HFFc6 (cell line): ENCODE results near the gene COX14. TPM values are rescaled to one million over a fixed set of nuclear protein-coding genes. Genes with fewer than 3 reads are reported as not detected.

Experiments used
- DNase-seq: peaks from one replicate; pipeline ENCODE4 v3.0.0-alpha.2; 2018
- H3K27ac Mint-ChIP-seq: 2 replicates; pipeline ENCODE4 v1.8.0; 2020; ENCODE audit warnings: mild to moderate bottlenecking, mixed read lengths
- H3K27me3 Mint-ChIP-seq: 2 replicates; pipeline ENCODE4 v1.8.0; 2021; ENCODE audit warnings: mild to moderate bottlenecking, moderate library complexity, mixed read lengths; ENCODE audit not compliant: insufficient read depth
- H3K36me3 Mint-ChIP-seq: 2 replicates; pipeline ENCODE4 v1.8.0; 2021; ENCODE audit warnings: low read depth, mixed read lengths
- H3K4me1 Mint-ChIP-seq: 2 replicates; pipeline ENCODE4 v1.8.0; 2020; ENCODE audit warnings: low read depth, mixed read lengths
- H3K4me3 Mint-ChIP-seq: 2 replicates; pipeline ENCODE4 v1.8.0; 2020; ENCODE audit warnings: mild to moderate bottlenecking, moderate library complexity, mixed read lengths
- H3K9me3 Mint-ChIP-seq: 2 replicates; pipeline ENCODE4 v1.8.0; 2020; ENCODE audit warnings: mild to moderate bottlenecking, mixed read lengths
- CTCF ChIP-seq: fragments of 200-600 bp; sonication (generic); IDR thresholded peaks from 2 replicates; pipeline ENCODE4 v1.5.0; 2021; ENCODE audit warnings: antibody characterized with exemption, mild to moderate bottlenecking
- total RNA-seq, 6 experiments: library from RNA; stranded (reverse); fragmentation: NEBNext Ultra II Directional; extraction: Animal tissue kit (Norgen Biotek cat#: 25700); gene quantifications; 2 replicates in 1 of 6; 3 replicates in 5 of 6; pipeline ENCODE4 v1.2.3, GENCODE V29; 2021

The COX14 gene
- total RNA-seq, 6 experiments from 2014 or later = 44.4 to 77.8 (median 53.4) TPM

GRCh38 chr12:50120521-50120920 lies 8.5 kb downstream of the COX14 start:
- no peak for DNase-seq
- Mint-ChIP-seq H3K4me3 (no peak overlapping the region), H3K36me3 (peaks cover 33% of the 10 kb centered on the region), H3K4me1 (no peaks in the 10 kb centered on the region), H3K27me3 (peaks cover 5% of the 10 kb centered on the region), H3K9me3 (no peaks in the 10 kb centered on the region), H3K27ac (no peak overlapping the region)
- TF ChIP-seq CTCF = no peak

DNA sequence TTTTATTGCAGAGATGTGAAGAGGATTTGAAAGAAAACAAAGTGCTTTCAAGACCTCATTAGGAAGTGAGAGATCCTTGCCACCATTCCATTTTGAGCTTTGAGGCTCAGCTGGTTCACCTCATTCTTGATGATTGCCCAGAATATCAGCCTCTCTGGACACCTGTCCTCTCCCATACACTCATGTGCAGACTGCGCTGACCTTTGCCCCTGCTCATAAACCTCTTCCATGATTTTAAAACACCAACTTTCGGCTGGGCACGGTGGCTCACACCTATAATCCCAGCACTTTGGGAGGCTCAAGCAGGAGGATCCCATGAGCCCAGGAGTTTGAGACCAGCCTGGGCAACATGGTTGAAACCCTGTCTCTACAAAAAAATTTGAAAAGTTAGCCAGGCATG lies 8.9 kb downstream of the COX14 start:
- H3K27me3 Mint-ChIP-seq = peaks cover 4% of the 10 kb centered on the region
- H3K9me3 Mint-ChIP-seq = no peaks in the 10 kb centered on the region
- no peaks in the 10 kb centered on the region for H3K4me1 Mint-ChIP-seq
- H3K36me3 Mint-ChIP-seq = peaks cover 29% of the 10 kb centered on the region
- no peak overlapping the region for H3K4me3 Mint-ChIP-seq
- no peak for DNase-seq
- TF ChIP-seq CTCF = no peak
- H3K27ac Mint-ChIP-seq = no peak overlapping the region

- no peaks in the 10 kb centered on the region for H3K4me1 Mint-ChIP-seq
- no peak overlapping the region for H3K4me3 Mint-ChIP-seq
- no peaks in the 10 kb centered on the region for H3K9me3 Mint-ChIP-seq
- no peak overlapping the region for H3K27ac Mint-ChIP-seq
- peaks cover 27% of the 10 kb centered on the region for H3K36me3 Mint-ChIP-seq
- no peak for DNase-seq
- H3K27me3 Mint-ChIP-seq = peaks cover 2% of the 10 kb centered on the region; the same call in 1 of the 2 replicates
- no peak for TF ChIP-seq CTCF
Measured at GRCh38 chr12:50121641-50122040, 9.6 kb downstream of the COX14 start.

- no peak overlapping the region for H3K27ac Mint-ChIP-seq
- H3K4me1 Mint-ChIP-seq = no peaks in the 10 kb centered on the region
- DNase-seq = no peak
- no peak for TF ChIP-seq CTCF
- no peak overlapping the region for H3K4me3 Mint-ChIP-seq
- H3K9me3 Mint-ChIP-seq = no peaks in the 10 kb centered on the region
- peaks cover 1% of the 10 kb centered on the region; the same call in 1 of the 2 replicates for H3K27me3 Mint-ChIP-seq
- peaks cover 24% of the 10 kb centered on the region for H3K36me3 Mint-ChIP-seq
Measured at GRCh38 chr12:50123203-50123602, 11.2 kb downstream of the COX14 start.

DNA sequence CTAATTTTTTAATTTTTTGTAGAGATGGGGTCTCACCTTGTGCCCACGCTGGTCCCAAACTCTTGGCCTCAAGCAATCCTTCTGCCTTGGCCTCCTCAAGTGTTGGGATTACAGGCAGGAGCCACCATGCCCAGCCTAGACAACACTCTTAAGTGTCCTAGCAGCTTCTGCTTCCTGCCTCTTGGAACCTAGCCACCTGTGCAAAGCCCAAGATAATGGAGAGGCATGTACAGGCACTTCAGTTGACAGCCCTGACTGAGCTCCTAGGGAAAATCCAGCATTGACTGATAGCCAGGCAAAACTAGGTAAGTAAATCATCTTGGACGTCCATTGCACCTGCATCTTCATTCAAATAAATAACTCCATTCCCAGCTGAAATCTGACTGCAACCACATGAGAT lies 15.5 kb downstream of the COX14 start:
- Mint-ChIP-seq H3K27ac (no peak overlapping the region), H3K4me3 (no peak overlapping the region), H3K9me3 (no peaks in the 10 kb centered on the region), H3K4me1 (peaks cover 2% of the 10 kb centered on the region), H3K36me3 (peaks cover 21% of the 10 kb centered on the region), H3K27me3 (peaks cover 1% of the 10 kb centered on the region)
- no peak for TF ChIP-seq CTCF
- DNase-seq = no peak

GRCh38 chr12:50129290-50129689 lies 17.3 kb downstream of the COX14 start:
- H3K27ac Mint-ChIP-seq = no peak overlapping the region
- peaks cover 26% of the 10 kb centered on the region for H3K36me3 Mint-ChIP-seq
- H3K9me3 Mint-ChIP-seq = no peaks in the 10 kb centered on the region
- H3K4me3 Mint-ChIP-seq = no peak overlapping the region
- DNase-seq = no peak
- peaks cover 6% of the 10 kb centered on the region for H3K4me1 Mint-ChIP-seq
- H3K27me3 Mint-ChIP-seq = peaks cover 1% of the 10 kb centered on the region
- no peak for TF ChIP-seq CTCF
